ENCODE measurements around the gene MTG1.

The MTG1 gene

GRCh38 chr10:133452453-133452852 is 58.5 kb downstream of the MTG1 start:
- DNase-seq (ENCODE audit: low spot score) = no peak

GRCh38 chr10:133453516-133454203 is 59.7 kb downstream of the MTG1 start, which contains the start of gene SCART1:
Gene SCART1 (plus strand): TSS chr10:133453945. CDS start chr10:133453998, 53 bp downstream.
- no peak for DNase-seq (ENCODE audit: low spot score)

DNA sequence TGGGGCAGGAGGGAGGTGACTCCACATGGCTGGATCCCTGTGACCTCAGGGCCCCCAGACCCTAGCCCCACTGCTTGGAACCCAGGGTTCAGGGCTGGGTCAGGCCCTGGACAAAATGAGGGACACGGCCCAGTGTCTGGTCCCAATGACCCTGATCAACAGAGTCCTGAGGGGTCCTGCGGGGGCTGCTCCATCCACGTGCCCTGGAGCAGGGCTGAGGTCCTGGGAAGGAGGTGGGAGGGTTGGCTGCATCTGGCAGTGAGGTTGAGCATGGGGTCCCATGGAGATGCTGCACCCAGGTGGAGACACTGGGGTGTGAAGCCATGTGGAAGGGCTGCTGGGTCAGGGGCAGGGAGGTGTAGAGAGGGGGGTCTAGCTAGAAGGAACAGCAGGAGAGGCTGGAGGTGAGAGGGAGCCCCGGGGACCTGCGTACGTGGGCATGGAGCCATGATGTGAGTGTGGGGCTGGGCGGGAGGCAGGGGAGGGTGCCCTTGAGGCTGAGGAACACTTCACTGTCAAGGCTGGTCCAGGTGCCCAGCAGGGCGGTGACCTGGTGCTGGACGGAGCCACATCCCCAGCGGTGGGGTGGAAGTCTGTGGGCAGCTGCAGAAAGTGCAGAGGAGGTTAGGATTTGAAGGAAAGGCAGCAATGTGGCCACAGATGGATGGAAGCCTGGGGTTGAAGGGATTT is 60.4 kb downstream of the MTG1 start:
- DNase-seq (ENCODE audit: low spot score) = no peak

DNA sequence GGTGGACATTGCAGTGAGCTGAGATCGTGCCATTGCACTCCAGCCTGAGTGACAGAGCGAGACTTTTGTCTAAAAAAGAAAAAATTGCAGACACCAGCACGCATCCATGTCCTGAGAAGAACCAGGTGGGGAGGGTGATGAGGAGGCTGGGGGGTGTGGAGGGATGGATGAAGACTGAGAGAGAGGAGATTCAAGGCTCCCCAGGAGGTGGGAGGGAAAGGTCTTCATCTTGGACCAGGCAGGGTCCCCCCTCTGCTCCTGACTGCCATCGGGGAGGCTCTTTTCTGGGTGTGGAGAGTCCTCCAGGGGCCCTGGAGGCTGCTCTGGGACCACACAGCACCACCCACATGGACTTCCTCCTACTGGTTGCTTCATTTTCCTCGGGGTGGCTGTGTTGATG is 61.2 kb downstream of the MTG1 start:
- no peak for DNase-seq (ENCODE audit: low spot score)

DNA sequence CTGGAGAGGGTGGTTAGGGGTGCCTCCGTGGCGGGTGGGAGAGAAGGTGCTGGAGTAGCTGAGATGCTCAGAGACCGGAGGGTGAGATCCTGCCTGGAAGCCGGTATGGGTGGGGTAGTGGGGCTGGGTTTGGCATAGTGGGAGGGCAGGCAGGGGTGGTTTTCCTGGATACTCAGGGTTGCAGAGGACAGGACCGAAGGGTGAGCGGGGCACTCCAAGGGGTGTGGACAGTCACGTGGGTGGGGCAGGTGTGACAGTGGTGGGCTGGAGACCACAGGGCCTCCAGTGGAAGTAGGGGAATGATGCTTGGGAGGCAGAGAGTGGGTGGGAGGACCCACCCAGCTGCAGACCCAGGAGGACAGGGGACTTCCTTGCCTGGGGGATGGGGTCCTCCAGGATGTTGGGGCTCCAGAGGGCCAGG is 61.7 kb downstream of the MTG1 start:
- DNase-seq (ENCODE audit: low spot score) = no peak

DNA sequence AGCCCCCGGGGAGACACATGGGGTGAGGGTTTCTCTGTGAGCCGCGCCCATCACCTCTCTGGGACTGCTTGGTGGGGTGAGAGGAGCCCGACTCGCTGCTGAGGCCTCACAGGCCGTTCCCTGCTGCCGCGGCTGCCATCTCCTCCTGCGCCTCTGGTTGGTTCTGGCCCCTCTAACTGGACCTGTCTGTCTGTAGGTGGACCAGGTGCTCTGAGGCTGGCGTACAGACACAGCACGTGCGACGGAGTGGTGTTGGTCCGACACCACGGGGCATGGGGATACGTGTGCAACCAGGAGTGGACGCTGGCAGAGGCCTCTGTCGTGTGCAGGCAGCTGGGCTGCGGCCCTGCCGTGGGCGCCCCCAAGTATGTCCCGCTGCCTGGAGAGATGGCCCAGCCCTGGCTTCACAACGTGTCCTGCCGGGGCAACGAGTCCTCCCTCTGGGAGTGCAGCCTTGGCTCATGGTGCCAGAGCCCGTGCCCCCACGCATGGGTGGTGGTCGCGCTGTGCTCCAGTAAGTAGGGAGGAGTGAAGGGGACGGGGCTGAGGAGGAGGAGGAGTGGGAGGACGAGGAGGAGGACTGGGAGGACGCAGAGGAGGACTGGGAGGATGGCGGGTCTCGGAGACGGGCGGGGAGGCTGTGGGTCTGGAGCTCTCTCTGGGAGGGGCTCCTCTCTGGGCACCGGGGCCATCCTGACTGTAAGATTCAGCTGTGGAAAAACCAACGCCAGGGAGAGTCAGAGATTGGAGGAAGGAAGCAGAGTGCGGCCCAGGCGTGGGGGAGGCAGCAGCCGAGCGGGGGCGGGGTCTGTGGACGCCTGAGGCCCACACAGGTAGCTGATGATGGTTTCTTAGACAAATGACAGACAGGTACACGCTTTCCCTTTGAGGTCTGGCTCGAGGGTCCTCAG is 62.3 kb downstream of the MTG1 start:
- no peak for DNase-seq (ENCODE audit: low spot score)

DNA sequence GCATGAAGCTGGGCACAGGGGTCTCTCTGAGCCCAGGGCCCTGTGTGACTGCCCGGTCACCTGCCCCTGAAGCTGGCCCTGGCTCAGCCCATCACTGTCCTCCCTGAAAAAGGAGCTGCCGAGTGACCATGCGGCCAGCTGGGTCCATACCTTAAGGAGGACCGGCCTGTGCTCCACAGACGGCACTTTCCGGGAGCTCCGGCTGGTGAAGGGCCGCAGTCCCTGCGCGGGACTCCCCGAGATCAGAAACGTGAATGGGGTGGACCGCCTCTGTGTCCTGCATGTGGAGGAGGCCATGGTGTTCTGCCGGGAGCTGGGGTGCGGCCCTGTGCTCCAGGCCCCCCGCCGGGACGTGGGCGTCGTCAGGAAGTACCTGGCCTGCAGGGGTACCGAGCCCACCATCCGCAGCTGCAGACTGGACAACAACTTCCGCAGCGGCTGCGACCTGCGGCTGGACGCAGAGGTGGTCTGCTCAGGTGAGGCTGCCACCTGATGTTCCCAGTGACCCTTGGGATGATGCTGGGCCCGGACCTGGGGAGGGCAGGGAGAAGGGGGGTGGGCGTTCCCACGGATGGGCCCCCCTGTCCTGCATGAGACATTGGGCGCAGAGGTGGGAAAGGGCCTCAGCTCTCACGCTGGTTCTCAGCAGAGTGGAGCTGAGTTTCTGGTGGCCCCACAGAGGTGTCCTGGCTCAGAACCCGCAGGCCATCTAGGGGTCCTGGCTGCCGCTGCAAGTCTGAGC is 63.3 kb downstream of the MTG1 start:
- no peak for DNase-seq (ENCODE audit: low spot score)

DNA sequence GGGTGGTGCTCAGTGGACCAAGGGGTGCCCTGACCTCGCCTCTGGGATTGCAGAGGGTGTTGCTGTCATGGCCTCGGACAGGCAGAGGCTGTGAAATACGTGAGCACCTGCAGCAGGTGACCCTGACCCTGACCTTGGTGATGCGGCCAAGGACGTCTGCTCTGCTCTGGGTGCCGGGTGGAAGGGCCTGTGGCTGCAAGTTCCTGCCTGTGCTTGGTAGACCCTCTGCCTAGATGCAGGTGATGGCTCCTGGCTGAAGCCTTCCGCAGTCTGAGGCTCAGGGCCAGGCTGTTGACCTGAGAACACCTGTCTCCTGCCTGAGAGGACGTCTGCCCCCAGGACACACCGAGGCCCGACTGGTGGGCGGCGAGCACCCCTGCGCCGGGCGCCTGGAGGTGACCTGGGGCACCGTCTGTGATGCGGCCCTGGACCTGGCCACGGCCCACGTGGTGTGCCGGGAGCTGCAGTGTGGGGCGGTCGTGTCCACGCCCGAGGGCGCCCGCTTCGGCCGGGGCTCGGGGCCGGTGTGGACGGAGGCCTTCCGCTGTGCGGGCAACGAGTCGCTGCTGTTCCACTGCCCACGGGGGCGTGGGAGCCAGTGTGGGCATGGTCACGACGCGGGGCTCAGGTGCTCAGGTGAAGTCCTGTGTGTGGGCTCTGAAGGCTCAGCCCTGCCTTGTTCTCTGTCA is 64.2 kb downstream of the MTG1 start:
- no peak for DNase-seq (ENCODE audit: low spot score)

GRCh38 chr10:133458710-133459453 is 64.9 kb downstream of the MTG1 start:
- no peak for DNase-seq (ENCODE audit: low spot score)

- DNase-seq (ENCODE audit: low spot score) = no peak
Observed at GRCh38 chr10:133459454-133460207, 65.7 kb downstream of the MTG1 start.

- no peak for DNase-seq (ENCODE audit: low spot score)
Observed at GRCh38 chr10:133460208-133460769, 66.3 kb downstream of the MTG1 start.

DNA sequence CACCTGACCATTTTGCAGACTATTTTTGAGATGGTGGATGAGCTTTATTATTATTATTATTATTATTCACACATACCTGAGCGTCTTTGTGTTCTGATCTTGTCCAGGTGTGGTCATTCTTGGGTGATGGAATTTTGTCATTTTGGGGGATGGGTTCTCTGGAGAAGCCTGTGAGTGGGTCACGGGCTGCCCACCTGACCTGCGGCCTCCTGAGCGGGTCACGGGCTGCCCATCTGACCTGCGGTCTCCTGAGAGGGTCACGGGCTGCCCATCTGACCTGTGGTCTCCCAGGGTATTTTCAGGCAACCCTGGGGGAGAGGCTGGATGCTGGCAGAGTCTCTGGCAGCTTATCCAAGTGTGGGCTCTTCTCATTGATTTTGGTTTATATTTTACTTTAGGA is 67.1 kb downstream of the MTG1 start:
- no peak for DNase-seq (ENCODE audit: low spot score)

DNA sequence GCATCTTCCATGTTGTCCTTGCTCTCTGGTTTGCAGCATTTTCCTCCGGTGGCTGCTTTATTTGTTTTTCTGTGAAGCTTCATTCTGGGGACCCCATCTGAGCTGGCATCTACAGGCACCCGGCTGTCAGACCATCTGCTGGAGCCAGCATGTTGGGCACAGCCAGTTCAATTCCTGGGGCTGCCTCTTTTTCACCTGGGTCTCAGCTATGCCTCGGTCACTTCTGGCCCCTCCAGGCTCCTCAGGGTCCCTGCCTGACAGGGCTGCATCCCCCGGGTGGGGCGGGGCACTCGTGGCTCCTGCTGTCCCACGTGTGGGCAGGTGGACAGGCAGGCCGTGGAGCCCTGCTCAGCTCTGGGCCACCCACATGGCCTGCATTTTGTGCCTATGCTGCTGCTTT is 67.9 kb downstream of the MTG1 start:
- DNase-seq (ENCODE audit: low spot score) = no peak

- no peak for DNase-seq (ENCODE audit: low spot score)
Observed at GRCh38 chr10:133462512-133463305, 68.8 kb downstream of the MTG1 start.

DNA sequence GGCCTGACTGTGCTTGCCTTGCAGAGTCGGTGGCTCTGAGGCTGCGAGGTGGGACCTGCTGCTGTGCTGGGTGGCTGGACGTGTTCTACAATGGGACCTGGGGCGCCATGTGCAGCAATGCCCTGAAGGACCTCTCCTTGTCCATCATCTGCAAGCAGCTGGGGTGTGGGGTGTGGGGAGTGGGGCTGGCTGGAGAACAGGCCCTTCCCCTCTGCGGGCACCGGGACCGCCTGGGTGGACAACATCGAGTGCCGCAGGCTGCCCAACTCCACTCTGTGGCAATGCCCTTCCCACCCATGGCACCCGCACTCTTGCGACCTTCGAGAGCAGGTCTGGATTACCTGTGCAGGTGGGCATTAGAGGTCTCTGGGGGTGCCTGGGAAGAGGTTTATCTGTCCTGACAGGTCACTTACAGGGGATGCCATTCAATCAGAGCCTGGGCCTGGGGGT is 70.7 kb downstream of the MTG1 start:
- no peak for DNase-seq (ENCODE audit: low spot score)

GRCh38 chr10:133465191-133465949 is 71.4 kb downstream of the MTG1 start:
- no peak for DNase-seq (ENCODE audit: low spot score)

- DNase-seq (ENCODE audit: low spot score) = no peak
Observed at GRCh38 chr10:133465950-133466474, 72.1 kb downstream of the MTG1 start.

All from SW480 (cell line).